ENCODE data around the gene TRERF1.

The TRERF1 gene

GRCh38 chr6:42190554-42191183 is 261.1 kb downstream of the TRERF1 start:
- no peak for DNase-seq (ENCODE audit: low read depth in 2 of 2)

- no peak for DNase-seq (ENCODE audit: low read depth in 2 of 2)
Observed at GRCh38 chr6:42188406-42188805, 263.3 kb downstream of the TRERF1 start.

- DNase-seq (ENCODE audit: low read depth in 2 of 2): no peak
Observed at GRCh38 chr6:42185597-42185996, 266.1 kb downstream of the TRERF1 start.

- no peak for DNase-seq (ENCODE audit: low read depth in 2 of 2)
Observed at GRCh38 chr6:42184475-42184874, 267.3 kb downstream of the TRERF1 start.

GRCh38 chr6:42182101-42182500 is 269.6 kb downstream of the TRERF1 start:
- DNase-seq (ENCODE audit: low read depth in 2 of 2): no peak

- no peak for DNase-seq (ENCODE audit: low read depth in 2 of 2)
Observed at GRCh38 chr6:42179945-42180313, 271.8 kb downstream of the TRERF1 start.

- DNase-seq (ENCODE audit: low read depth in 2 of 2): no peak
Observed at GRCh38 chr6:42179261-42179944, 272.3 kb downstream of the TRERF1 start.

- no peak for DNase-seq (ENCODE audit: low read depth in 2 of 2)
Observed at GRCh38 chr6:42177514-42178364, 274.0 kb downstream of the TRERF1 start.

- DNase-seq (ENCODE audit: low read depth in 2 of 2): no peak
Observed at GRCh38 chr6:42176981-42177380, 274.7 kb downstream of the TRERF1 start.

GRCh38 chr6:42175860-42176259 is 275.9 kb downstream of the TRERF1 start:
- no peak for DNase-seq (ENCODE audit: low read depth in 2 of 2)
